HFF-Myc (cell line): Measurements from ENCODE around the gene PICALM.

Source experiments
- DNase-seq: peaks from one replicate; pipeline ENCODE4 v3.0.0-alpha.2; 2011; ENCODE audit warnings: low read depth; ENCODE audit errors: extremely low read depth
- H3K4me3 ChIP-seq: replicated peaks from 2 replicates; pipeline ENCODE4 v1.5.1; 2011; ENCODE audit warnings: low read depth, mild to moderate bottlenecking, control low read depth, low read length
- CTCF ChIP-seq: IDR thresholded peaks from 2 replicates; pipeline ENCODE4 v1.5.1; 2012; ENCODE audit warnings: mild to moderate bottlenecking, low read depth, low read length, control low read depth; ENCODE audit errors: missing control alignments

PICALM gene

GRCh38 chr11:86040919-86041850, 27.7 kb downstream of the PICALM start:
- no peak overlapping the region for H3K4me3 ChIP-seq
- DNase-seq = no peak
- TF ChIP-seq CTCF = no peak

- TF ChIP-seq CTCF = no peak
- DNase-seq = no peak
Measured at GRCh38 chr11:86039094-86039493, 29.8 kb downstream of the PICALM start.

GRCh38 chr11:86037743-86038142, 31.1 kb downstream of the PICALM start:
- no peak for DNase-seq
- no peak for TF ChIP-seq CTCF
- H3K4me3 ChIP-seq = no peak overlapping the region

More at GRCh38 chr11:86039094-86039493, 29.8 kb downstream of the PICALM start:
- H3K4me3 ChIP-seq = no peak overlapping the region

- TF ChIP-seq CTCF = no peak
- DNase-seq = no peak
Measured at GRCh38 chr11:86035920-86036319, 33.0 kb downstream of the PICALM start.

GRCh38 chr11:86035164-86035563, 33.7 kb downstream of the PICALM start:
- DNase-seq = no peak

More at GRCh38 chr11:86035920-86036319, 33.0 kb downstream of the PICALM start:
- no peak overlapping the region for H3K4me3 ChIP-seq

GRCh38 chr11:86034710-86035109, 34.2 kb downstream of the PICALM start:
- no peak for TF ChIP-seq CTCF
- no peak overlapping the region for H3K4me3 ChIP-seq
- DNase-seq = no peak

More at GRCh38 chr11:86035164-86035563, 33.7 kb downstream of the PICALM start:
- H3K4me3 ChIP-seq = no peak overlapping the region
- TF ChIP-seq CTCF = no peak

- no peak for DNase-seq
- no peak overlapping the region for H3K4me3 ChIP-seq
- TF ChIP-seq CTCF = no peak
Measured at GRCh38 chr11:86021377-86021776, 47.5 kb downstream of the PICALM start.
